ENCODE data around the gene FGF2. TPM values are rescaled to one million over a fixed set of nuclear protein-coding genes. Genes with fewer than 3 reads are reported as not detected.
A peak's percentile ranks its signal among the peaks of the same experiment; 100 is the strongest.
"Not testable (repeated sequence)": the region's sequence is repeated elsewhere in the genome, so short reads cannot be mapped to it uniquely, and the experiment has no call there.

Gene FGF2
- 1 to 10 TPM; 1.3 to 4.1 TPM for total RNA-seq
- long read RNA-seq, full-length matches to known transcripts, result 1 of 1 reads
- long read RNA-seq, partial matches to known transcripts, result 0 of 1 reads
- long read RNA-seq, other reads (novel, unspliced or antisense), result 0 of 1 reads

GRCh38 chr4:122826553-122827257, at the start of gene FGF2:
Gene FGF2 (plus strand): TSS chr4:122826831. CDS start chr4:122827175, 344 bp downstream.
- DNase-seq, result peak; percentile 44 to 45
- ATAC-seq, result peak; percentile 40
- intact Hi-C loops (cut with DNase I, micrococcal nuclease), result no loop called here

- ATAC-seq (peak; percentile 96), DNase-seq (peak; percentile 48 to 70)
- intact Hi-C loops (cut with DNase I, micrococcal nuclease), result no loop called here
Measured at GRCh38 chr4:122776916-122777315, 49.7 kb upstream of the FGF2 start.

- ATAC-seq (no peak), DNase-seq (no peak)
- intact Hi-C loops (cut with DNase I, micrococcal nuclease), result no loop called here
Measured at GRCh38 chr4:122777846-122778673, 48.6 kb upstream of the FGF2 start.

GRCh38 chr4:122781486-122781885, 45.1 kb upstream of the FGF2 start:
- DNase-seq (no peak), ATAC-seq (no peak)

GRCh38 chr4:122783301-122784215, 43.1 kb upstream of the FGF2 start:
- DNase-seq (peak in 1 of 2 donors; percentile 36), ATAC-seq (peak; percentile 38)
- intact Hi-C loops (cut with DNase I, micrococcal nuclease), result no loop called here

More at GRCh38 chr4:122781486-122781885, 45.1 kb upstream of the FGF2 start:
- intact Hi-C loops (cut with DNase I, micrococcal nuclease), result no loop called here

GRCh38 chr4:122784261-122784660, 42.4 kb upstream of the FGF2 start:
- intact Hi-C loops (cut with DNase I, micrococcal nuclease), result no loop called here
- ATAC-seq, result no peak
- DNase-seq, result no peak

GRCh38 chr4:122785099-122785498, 41.5 kb upstream of the FGF2 start:
- no peak for DNase-seq
- ATAC-seq, result no peak
- intact Hi-C loops (cut with DNase I, micrococcal nuclease), result no loop called here

- DNase-seq; intact Hi-C loops (cut with DNase I, micrococcal nuclease): not testable (repeated sequence)
- ATAC-seq, result peak; percentile 93
Measured at GRCh38 chr4:122786296-122786695, 40.3 kb upstream of the FGF2 start.

- intact Hi-C loops (cut with DNase I, micrococcal nuclease); DNase-seq; ATAC-seq: not testable (repeated sequence)
Measured at GRCh38 chr4:122786920-122787319, 39.7 kb upstream of the FGF2 start.

GRCh38 chr4:122787940-122788339, 38.7 kb upstream of the FGF2 start:
- intact Hi-C loops (cut with DNase I, micrococcal nuclease), result no loop called here
- no peak for DNase-seq
- ATAC-seq, result no peak

GRCh38 chr4:122788935-122789334, 37.7 kb upstream of the FGF2 start:
- ATAC-seq, result no peak
- no peak for DNase-seq
- intact Hi-C loops (cut with DNase I, micrococcal nuclease), result no loop called here

GRCh38 chr4:122793811-122794210, 32.8 kb upstream of the FGF2 start:
- ATAC-seq, result no peak
- DNase-seq, result no peak
- intact Hi-C loops (cut with DNase I, micrococcal nuclease), result no loop called here

- intact Hi-C loops (cut with DNase I, micrococcal nuclease), result no loop called here
- DNase-seq, result no peak
- ATAC-seq, result no peak
Measured at GRCh38 chr4:122796801-122797404, 29.7 kb upstream of the FGF2 start.

GRCh38 chr4:122797405-122798094, 29.1 kb upstream of the FGF2 start:
- ATAC-seq (no peak), DNase-seq (no peak)
- intact Hi-C loops (cut with DNase I, micrococcal nuclease), result no loop called here

GRCh38 chr4:122798101-122798500, 28.5 kb upstream of the FGF2 start:
- peak; percentile 62 for ATAC-seq
- intact Hi-C loops (cut with DNase I, micrococcal nuclease), result no loop called here
- DNase-seq, result peak; percentile 19 to 55

GRCh38 chr4:122798917-122799316, 27.7 kb upstream of the FGF2 start:
- ATAC-seq (no peak), DNase-seq (no peak)
- intact Hi-C loops (cut with DNase I, micrococcal nuclease), result no loop called here

- no peak for ATAC-seq
- intact Hi-C loops (cut with DNase I, micrococcal nuclease), result no loop called here
- no peak for DNase-seq
Measured at GRCh38 chr4:122803788-122804208, 22.8 kb upstream of the FGF2 start.

Measured in left colon (tissue), 2 donors.